Vagina (tissue), 2 donors: ENCODE results near the gene IZUMO4. TPM values are rescaled to one million over a fixed set of nuclear protein-coding genes. Genes with fewer than 3 reads are reported as not detected.

Experiments used
- DNase-seq, 2 donors: peaks; one replicate each; pipeline ENCODE4 v3.0.0-alpha.2; 2017; ENCODE audit errors: extremely low spot score in 2 of 2
- H3K27ac ChIP-seq: fragments of 200-600 bp; sonication (generic); one replicate; pipeline ENCODE4 v1.5.1; 2019
- H3K27me3 ChIP-seq: fragments of 200-600 bp; sonication (generic); one replicate; pipeline ENCODE4 v1.5.1; 2019
- H3K36me3 ChIP-seq, 2 donors: fragments of 200-600 bp; sonication (generic); one replicate each; pipeline ENCODE4 v1.5.1; 2017 to 2019
- H3K4me1 ChIP-seq: fragments of 200-600 bp; sonication (generic); one replicate; pipeline ENCODE4 v1.5.1; 2019
- H3K4me3 ChIP-seq, 2 donors: fragments of 200-600 bp; sonication (generic); 1 replicate in 1 of 2; 2 replicates in 1 of 2; pipeline ENCODE4 v1.5.1; 2016 to 2019
- H3K9me3 ChIP-seq: fragments of 200-600 bp; sonication (generic); one replicate; pipeline ENCODE4 v1.5.1; 2019
- POLR2A ChIP-seq, 2 donors: fragments of 450-650 bp; IDR thresholded peaks; one replicate each; pipeline ENCODE4 v1.6.1; 2017; ENCODE audit warnings: antibody characterized with exemption in 2 of 2, mild to moderate bottlenecking in 2 of 2, moderate library complexity in 2 of 2
- POLR2AphosphoS5 ChIP-seq, 2 donors: sonication (generic); formaldehyde crosslinking; IDR thresholded peaks; one replicate each; pipeline ENCODE4 v1.9.0; 2017; ENCODE audit warnings: antibody characterized with exemption in 2 of 2, mild to moderate bottlenecking in 2 of 2, low read depth in 1 of 2; ENCODE audit not compliant: insufficient read depth in 1 of 2
- intact Hi-C: fragments of 100-400 bp; cut with DNase I; formaldehyde crosslinking; loops from one replicate; pipeline ENCODE4 v1.15.1; 2023
- total RNA-seq: library from RNA; depleted of rRNA; stranded (reverse); fragments of >200 nt; gene quantifications from one replicate; pipeline ENCODE4 v1.2.3, GENCODE V29; 2016
- TF ChIP-seq, protein P1 (sequence below), 3 experiments: fragments of 450-650 bp in 2 of 3; fragments of 200-600 bp in 1 of 3; sonication (generic) in 1 of 3; IDR thresholded peaks; one replicate each; pipeline ENCODE4 v1.5.1; 2017 to 2019; ENCODE audit warnings: antibody characterized with exemption in 3 of 3, mild to moderate bottlenecking in 2 of 3, moderate library complexity in 2 of 3

Gene IZUMO4
- total RNA-seq, 1 donor from 2014 or later = 7.9 TPM

DNA sequence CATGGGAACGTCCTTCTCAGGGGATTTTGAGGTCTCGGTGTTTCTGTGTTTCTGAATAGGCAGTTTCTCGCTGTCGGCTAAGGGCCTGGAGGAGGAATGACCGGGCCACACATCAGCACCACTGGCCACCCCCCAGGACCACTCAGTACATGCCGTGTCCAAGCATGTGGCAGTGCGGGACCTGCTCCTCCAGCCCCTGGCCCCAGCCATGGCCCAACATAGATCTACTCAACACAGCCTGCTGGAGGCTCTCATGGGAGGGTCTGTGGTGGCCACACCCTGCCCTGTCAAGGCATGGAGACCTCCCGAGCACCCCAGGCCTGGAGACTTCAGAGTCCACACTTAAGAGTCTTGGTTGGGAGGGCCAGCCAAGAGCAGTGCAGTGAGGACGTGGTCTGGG lies 17.5 kb downstream of the IZUMO4 start:
- no peaks in the 10 kb centered on the region for H3K9me3 ChIP-seq
- intact Hi-C loops = no loop called here
- no peak overlapping the region for H3K4me3 ChIP-seq
- no peak for TF ChIP-seq POLR2A (IDR thresholded peaks at IDR 0.05)
- no peak for TF ChIP-seq POLR2AphosphoS5 (IDR thresholded peaks at IDR 0.05; ENCODE audit: insufficient read depth in 1 of 2, low read depth in 1 of 2)
- TF ChIP-seq, protein P1, sequence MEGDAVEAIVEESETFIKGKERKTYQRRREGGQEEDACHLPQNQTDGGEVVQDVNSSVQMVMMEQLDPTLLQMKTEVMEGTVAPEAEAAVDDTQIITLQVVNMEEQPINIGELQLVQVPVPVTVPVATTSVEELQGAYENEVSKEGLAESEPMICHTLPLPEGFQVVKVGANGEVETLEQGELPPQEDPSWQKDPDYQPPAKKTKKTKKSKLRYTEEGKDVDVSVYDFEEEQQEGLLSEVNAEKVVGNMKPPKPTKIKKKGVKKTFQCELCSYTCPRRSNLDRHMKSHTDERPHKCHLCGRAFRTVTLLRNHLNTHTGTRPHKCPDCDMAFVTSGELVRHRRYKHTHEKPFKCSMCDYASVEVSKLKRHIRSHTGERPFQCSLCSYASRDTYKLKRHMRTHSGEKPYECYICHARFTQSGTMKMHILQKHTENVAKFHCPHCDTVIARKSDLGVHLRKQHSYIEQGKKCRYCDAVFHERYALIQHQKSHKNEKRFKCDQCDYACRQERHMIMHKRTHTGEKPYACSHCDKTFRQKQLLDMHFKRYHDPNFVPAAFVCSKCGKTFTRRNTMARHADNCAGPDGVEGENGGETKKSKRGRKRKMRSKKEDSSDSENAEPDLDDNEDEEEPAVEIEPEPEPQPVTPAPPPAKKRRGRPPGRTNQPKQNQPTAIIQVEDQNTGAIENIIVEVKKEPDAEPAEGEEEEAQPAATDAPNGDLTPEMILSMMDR (IDR thresholded peaks at IDR 0.05) = no peak
- no peaks in the 10 kb centered on the region for H3K27me3 ChIP-seq
- H3K36me3 ChIP-seq = peaks cover 5 to 100% of the 10 kb centered on the region in 2 donors
- no peak overlapping the region for H3K27ac ChIP-seq
- DNase-seq = no peak
- H3K4me1 ChIP-seq = no peaks in the 10 kb centered on the region

DNA sequence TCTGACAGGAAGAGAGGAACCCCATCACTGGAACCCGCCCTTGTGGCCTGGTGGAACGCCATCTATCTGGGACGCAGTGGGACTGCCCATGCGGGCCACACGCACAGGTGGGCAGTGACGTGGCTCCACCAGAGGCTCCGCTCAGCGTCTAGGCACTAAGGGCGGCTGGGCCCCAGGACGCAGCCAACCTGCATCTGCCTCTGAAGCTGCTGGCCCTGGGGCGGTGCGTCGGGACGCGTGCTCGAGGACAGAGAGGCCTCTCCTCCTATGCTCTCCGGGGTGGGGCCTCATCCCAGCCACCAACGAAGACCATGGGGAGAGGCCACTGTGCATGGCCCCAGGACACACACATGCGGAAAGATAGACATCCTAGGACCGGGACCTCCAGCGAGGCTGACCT lies 18.1 kb downstream of the IZUMO4 start:
- no peak for TF ChIP-seq POLR2A (IDR thresholded peaks at IDR 0.05)
- no peak for TF ChIP-seq POLR2AphosphoS5 (IDR thresholded peaks at IDR 0.05; ENCODE audit: insufficient read depth in 1 of 2, low read depth in 1 of 2)
- TF ChIP-seq, protein P1 (IDR thresholded peaks at IDR 0.05) = no peak
- DNase-seq = no peak
- Histone ChIP-seq H3K27me3 (no peaks in the 10 kb centered on the region), H3K9me3 (no peaks in the 10 kb centered on the region), H3K36me3 (peaks cover 2 to 97% of the 10 kb centered on the region in 2 donors), H3K4me3 (no peak overlapping the region), H3K4me1 (no peaks in the 10 kb centered on the region), H3K27ac (no peak overlapping the region)
- intact Hi-C loops = no loop called here

DNA sequence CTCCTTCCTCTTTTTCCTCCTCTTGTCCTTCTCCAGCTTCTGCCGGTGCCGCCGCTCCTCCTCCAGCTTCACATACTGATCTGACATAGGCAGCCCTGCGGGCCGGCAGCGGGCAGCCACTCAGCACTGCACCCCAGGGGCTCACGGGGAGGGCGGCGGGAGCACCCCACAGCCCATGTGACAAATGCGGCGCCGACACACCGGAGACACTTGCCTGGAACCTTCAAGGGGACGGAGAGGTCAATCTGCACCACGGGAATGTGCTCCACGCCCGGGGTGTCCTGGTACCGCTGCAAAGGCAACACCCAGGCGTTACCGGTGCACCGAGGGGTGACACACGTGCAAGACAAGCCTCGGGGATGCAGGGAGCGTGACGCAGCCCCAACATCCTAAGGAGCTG lies 18.6 kb downstream of the IZUMO4 start:
- no peaks in the 10 kb centered on the region for H3K4me1 ChIP-seq
- intact Hi-C loops = no loop called here
- TF ChIP-seq POLR2A (IDR thresholded peaks at IDR 0.05) = no peak
- TF ChIP-seq, protein P1 (IDR thresholded peaks at IDR 0.05) = no peak
- TF ChIP-seq POLR2AphosphoS5 (IDR thresholded peaks at IDR 0.05; ENCODE audit: insufficient read depth in 1 of 2, low read depth in 1 of 2) = no peak
- H3K27me3 ChIP-seq = no peaks in the 10 kb centered on the region
- H3K4me3 ChIP-seq = no peak overlapping the region
- no peaks in the 10 kb centered on the region for H3K9me3 ChIP-seq
- H3K36me3 ChIP-seq = peaks cover 0 to 97% of the 10 kb centered on the region in 2 donors
- no peak for DNase-seq
- H3K27ac ChIP-seq = no peak overlapping the region

DNA sequence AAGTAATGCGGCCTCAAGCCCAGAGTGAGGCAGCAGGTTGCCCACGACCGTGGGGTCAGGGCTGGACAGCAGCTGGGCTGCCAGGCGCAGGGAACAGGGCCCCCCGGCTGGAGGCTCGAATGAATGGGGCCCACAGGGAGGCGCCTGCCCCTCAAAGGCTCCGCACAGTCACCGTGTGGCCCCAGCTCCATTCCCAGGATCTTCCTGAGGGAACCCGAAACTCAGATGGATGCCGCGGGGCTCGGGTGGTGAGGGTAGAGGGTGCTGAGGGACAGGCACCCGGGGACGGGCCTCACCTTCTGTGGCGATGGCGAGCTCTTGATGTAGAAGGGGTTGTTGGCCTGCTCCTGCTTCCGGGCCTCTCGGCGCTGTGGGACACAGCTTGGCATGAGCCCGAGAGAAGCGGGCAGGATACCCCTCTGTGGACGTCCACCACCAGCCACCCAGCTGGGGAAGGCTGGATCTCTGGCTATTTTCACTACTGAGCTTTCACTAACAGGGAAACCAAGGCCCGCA lies 19.3 kb downstream of the IZUMO4 start:
- Histone ChIP-seq H3K36me3 (peaks cover 0 to 97% of the 10 kb centered on the region in 2 donors), H3K4me3 (no peak overlapping the region), H3K4me1 (no peaks in the 10 kb centered on the region), H3K9me3 (no peaks in the 10 kb centered on the region), H3K27me3 (no peaks in the 10 kb centered on the region), H3K27ac (no peak overlapping the region)
- TF ChIP-seq POLR2A (IDR thresholded peaks at IDR 0.05) = no peak
- no peak for TF ChIP-seq POLR2AphosphoS5 (IDR thresholded peaks at IDR 0.05; ENCODE audit: insufficient read depth in 1 of 2, low read depth in 1 of 2)
- TF ChIP-seq, protein P1 (IDR thresholded peaks at IDR 0.05) = no peak
- DNase-seq = no peak
- intact Hi-C loops = no loop called here

DNA sequence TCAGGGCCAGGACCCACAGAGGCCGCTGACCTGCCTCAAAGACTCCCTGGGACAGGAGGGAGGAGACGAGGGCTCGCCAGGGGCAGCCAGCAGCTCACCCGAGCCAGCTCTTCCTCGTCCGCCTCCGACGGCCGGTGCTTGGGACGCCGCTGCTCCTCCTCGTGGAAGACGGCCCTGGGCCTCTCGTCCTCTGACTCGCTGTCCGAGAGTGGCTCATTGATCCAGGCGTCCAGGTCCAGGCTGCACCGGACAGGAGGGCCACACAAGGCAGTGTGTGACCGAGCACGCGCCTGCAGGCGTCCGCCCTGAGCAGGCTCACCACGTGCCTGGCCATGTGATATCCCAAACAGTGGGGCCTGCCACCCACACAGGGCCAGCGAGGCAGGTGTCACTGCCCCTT lies 19.8 kb downstream of the IZUMO4 start:
- H3K4me3 ChIP-seq = no peak overlapping the region
- no peak overlapping the region for H3K27ac ChIP-seq
- intact Hi-C loops = no loop called here
- H3K36me3 ChIP-seq = peaks cover 0 to 97% of the 10 kb centered on the region in 2 donors
- TF ChIP-seq, protein P1 (IDR thresholded peaks at IDR 0.05) = no peak
- no peak for TF ChIP-seq POLR2A (IDR thresholded peaks at IDR 0.05)
- no peak for TF ChIP-seq POLR2AphosphoS5 (IDR thresholded peaks at IDR 0.05; ENCODE audit: insufficient read depth in 1 of 2, low read depth in 1 of 2)
- no peaks in the 10 kb centered on the region for H3K27me3 ChIP-seq
- no peaks in the 10 kb centered on the region for H3K4me1 ChIP-seq
- no peak for DNase-seq
- H3K9me3 ChIP-seq = no peaks in the 10 kb centered on the region
